Hepatocyte (in vitro differentiated cells): ENCODE results near the gene USHBP1.

Experiments
- EZH2 ChIP-seq: fragments of 200-600 bp; sonication (generic); IDR thresholded peaks from 2 replicates; pipeline ENCODE4 v1.6.1; 2016; ENCODE audit warnings: antibody characterized with exemption, mild to moderate bottlenecking, borderline replicate concordance
- EZH2phosphoT487 ChIP-seq: fragments of 200-600 bp; sonication (generic); IDR thresholded peaks from one replicate; pipeline ENCODE4 v1.6.1; 2018; ENCODE audit warnings: antibody characterized with exemption, mild to moderate bottlenecking, low read depth, moderate library complexity; ENCODE audit not compliant: unreplicated experiment, severe bottlenecking
- TF ChIP-seq, protein P1 (sequence below): fragments of 200-600 bp; sonication (generic); IDR thresholded peaks from 2 replicates; pipeline ENCODE4 v1.5.1; 2016; ENCODE audit warnings: antibody characterized with exemption, mild to moderate bottlenecking; ENCODE audit not compliant: poor library complexity

DNA sequence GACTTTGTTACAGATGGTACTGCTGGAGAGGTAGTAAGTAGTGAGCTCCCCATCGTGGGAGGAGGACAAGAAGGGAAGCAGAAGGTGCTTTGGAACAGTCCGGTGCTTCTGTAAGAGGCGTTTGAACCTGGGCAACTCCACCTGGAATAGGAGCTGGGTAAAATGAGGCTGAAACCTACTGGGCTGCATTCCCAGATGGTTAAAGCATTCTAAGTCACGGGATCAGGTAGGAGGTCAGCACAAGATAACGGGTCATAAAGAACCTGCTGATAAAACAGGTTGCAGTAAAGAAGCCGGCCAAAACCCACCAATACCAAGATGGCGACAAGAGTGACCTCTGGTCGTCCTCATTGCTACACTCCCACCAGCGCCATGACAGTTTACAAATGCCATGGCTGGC lies 22.2 kb upstream of the USHBP1 start:
- TF ChIP-seq, protein P1, sequence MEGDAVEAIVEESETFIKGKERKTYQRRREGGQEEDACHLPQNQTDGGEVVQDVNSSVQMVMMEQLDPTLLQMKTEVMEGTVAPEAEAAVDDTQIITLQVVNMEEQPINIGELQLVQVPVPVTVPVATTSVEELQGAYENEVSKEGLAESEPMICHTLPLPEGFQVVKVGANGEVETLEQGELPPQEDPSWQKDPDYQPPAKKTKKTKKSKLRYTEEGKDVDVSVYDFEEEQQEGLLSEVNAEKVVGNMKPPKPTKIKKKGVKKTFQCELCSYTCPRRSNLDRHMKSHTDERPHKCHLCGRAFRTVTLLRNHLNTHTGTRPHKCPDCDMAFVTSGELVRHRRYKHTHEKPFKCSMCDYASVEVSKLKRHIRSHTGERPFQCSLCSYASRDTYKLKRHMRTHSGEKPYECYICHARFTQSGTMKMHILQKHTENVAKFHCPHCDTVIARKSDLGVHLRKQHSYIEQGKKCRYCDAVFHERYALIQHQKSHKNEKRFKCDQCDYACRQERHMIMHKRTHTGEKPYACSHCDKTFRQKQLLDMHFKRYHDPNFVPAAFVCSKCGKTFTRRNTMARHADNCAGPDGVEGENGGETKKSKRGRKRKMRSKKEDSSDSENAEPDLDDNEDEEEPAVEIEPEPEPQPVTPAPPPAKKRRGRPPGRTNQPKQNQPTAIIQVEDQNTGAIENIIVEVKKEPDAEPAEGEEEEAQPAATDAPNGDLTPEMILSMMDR, result no peak
- TF ChIP-seq EZH2 (no peak), EZH2phosphoT487 (no peak)
